Measurements from ENCODE around the gene OR2A12. TPM values are rescaled to one million over a fixed set of nuclear protein-coding genes. Genes with fewer than 3 reads are reported as not detected.
"Not testable (repeated sequence)": the region's sequence is repeated elsewhere in the genome, so short reads cannot be mapped to it uniquely, and the experiment has no call there.

The OR2A12 gene
- total and polyA plus RNA-seq, 5 donors from 2014 or later: 0.06 TPM; not detected in 4

DNA sequence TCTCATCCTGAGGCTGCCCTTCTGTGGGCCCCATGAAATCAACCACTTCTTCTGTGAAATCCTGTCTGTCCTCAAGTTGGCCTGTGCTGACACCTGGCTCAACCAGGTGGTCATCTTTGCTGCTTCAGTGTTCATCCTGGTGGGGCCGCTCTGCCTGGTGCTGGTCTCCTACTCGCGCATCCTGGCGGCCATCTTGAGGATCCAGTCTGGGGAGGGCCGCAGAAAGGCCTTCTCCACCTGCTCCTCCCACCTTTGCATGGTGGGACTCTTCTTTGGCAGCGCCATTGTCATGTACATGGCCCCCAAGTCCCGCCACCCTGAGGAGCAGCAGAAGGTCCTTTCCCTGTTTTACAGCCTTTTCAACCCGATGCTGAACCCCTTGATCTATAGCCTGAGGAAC is 35.2 kb upstream of the OR2A12 start:
- not testable (repeated sequence) for H3K4me1 Mint-ChIP-seq; H3K36me3 ChIP-seq (ENCODE audit: control insufficient read depth, insufficient read depth, low read length); H3K27ac Mint-ChIP-seq; H3K4me1 ChIP-seq (ENCODE audit: control insufficient read depth, insufficient read depth, low read length, poor library complexity, severe bottlenecking); H3K4me3 ChIP-seq (ENCODE audit: low read depth, low read length); H3K27ac ChIP-seq (ENCODE audit: insufficient read depth, low read length, poor library complexity, severe bottlenecking); ATAC-seq (ENCODE audit: low read depth in 2 of 2); H3K4me3 Mint-ChIP-seq; H3K9me3 ChIP-seq (ENCODE audit: control insufficient read depth in 2 of 2, low read length in 2 of 2); DNase-seq; H3K27me3 ChIP-seq (ENCODE audit: control insufficient read depth, insufficient read depth, low read length); H3K9me3 Mint-ChIP-seq; H3K36me3 Mint-ChIP-seq
- H3K27me3 Mint-ChIP-seq: peaks cover 11% of the 10 kb centered on the region

DNA sequence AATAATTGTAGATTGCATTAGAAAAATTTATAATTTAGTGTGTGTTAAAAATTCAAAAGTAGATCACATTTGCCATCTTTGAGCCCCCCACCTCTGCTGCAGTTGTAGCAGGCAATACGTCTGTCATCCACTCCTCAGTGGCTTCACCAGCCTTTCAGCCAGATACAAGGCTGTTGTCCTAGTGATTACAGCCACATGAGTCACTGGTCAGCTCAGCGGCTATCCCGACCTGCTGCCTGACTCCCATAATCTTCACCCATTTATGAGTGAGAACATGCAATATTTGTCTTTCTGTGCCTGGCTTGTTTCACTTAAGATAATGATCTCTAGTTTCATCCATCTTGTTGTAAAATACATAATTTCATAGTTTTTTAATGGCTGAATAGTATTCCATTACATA is 28.1 kb upstream of the OR2A12 start:
- Mint-ChIP-seq H3K9me3 (peaks cover 0 to 8% (median 2%) of the 10 kb centered on the region in 7 donors), H3K36me3 (no peaks in the 10 kb centered on the region), H3K27ac (no peak overlapping the region), H3K4me3 (no peak overlapping the region), H3K4me1 (no peaks in the 10 kb centered on the region), H3K27me3 (peaks cover 10% of the 10 kb centered on the region)
- DNase-seq (no peak), ATAC-seq (ENCODE audit: low read depth in 2 of 2) (no peak)
- Histone ChIP-seq H3K9me3 (ENCODE audit: control insufficient read depth in 2 of 2, low read length in 2 of 2) (no peaks in the 10 kb centered on the region), H3K27ac (ENCODE audit: insufficient read depth, low read length, poor library complexity, severe bottlenecking) (no peak overlapping the region), H3K4me1 (ENCODE audit: control insufficient read depth, insufficient read depth, low read length, poor library complexity, severe bottlenecking) (no peaks in the 10 kb centered on the region), H3K27me3 (ENCODE audit: control insufficient read depth, insufficient read depth, low read length) (no peaks in the 10 kb centered on the region), H3K4me3 (ENCODE audit: low read depth, low read length) (no peak overlapping the region), H3K36me3 (ENCODE audit: control insufficient read depth, insufficient read depth, low read length) (no peaks in the 10 kb centered on the region)

DNA sequence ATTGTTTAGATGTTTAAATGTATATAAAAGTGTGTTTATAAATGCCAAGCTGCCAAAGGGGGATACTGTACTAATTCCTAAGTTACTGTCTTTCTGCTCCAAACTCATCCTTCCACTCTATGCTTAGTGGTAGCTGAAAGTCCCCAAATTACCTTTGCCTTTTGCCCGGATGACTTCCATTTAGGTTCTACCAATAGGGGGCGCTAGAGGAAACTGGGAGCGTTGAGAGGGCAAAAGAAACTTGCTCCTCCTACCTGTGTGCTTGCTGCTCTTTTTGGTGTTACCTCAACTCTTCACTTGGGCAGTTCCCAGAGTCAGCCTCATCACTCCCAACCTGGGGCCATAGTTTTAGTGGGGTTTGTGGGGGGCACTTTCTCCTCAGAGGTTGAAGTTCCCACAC is 22.4 kb upstream of the OR2A12 start:
- no peaks in the 10 kb centered on the region for H3K4me1 Mint-ChIP-seq
- DNase-seq: peak in 1 of 3 donors; percentile 1
- H3K27ac Mint-ChIP-seq: no peak overlapping the region
- H3K4me3 ChIP-seq (ENCODE audit: low read depth, low read length): no peak overlapping the region
- ATAC-seq (ENCODE audit: low read depth in 2 of 2): no peak
- H3K27me3 ChIP-seq (ENCODE audit: control insufficient read depth, insufficient read depth, low read length): peaks cover 4% of the 10 kb centered on the region
- no peak overlapping the region for H3K4me3 Mint-ChIP-seq
- H3K36me3 ChIP-seq (ENCODE audit: control insufficient read depth, insufficient read depth, low read length): no peaks in the 10 kb centered on the region
- H3K27ac ChIP-seq (ENCODE audit: insufficient read depth, low read length, poor library complexity, severe bottlenecking): no peak overlapping the region
- no peaks in the 10 kb centered on the region for H3K36me3 Mint-ChIP-seq
- H3K4me1 ChIP-seq (ENCODE audit: control insufficient read depth, insufficient read depth, low read length, poor library complexity, severe bottlenecking): no peaks in the 10 kb centered on the region
- peaks cover 12% of the 10 kb centered on the region for H3K27me3 Mint-ChIP-seq
- H3K9me3 Mint-ChIP-seq: peaks cover 0 to 8% (median 2%) of the 10 kb centered on the region in 7 donors
- H3K9me3 ChIP-seq (ENCODE audit: control insufficient read depth in 2 of 2, low read length in 2 of 2): no peaks in the 10 kb centered on the region

DNA sequence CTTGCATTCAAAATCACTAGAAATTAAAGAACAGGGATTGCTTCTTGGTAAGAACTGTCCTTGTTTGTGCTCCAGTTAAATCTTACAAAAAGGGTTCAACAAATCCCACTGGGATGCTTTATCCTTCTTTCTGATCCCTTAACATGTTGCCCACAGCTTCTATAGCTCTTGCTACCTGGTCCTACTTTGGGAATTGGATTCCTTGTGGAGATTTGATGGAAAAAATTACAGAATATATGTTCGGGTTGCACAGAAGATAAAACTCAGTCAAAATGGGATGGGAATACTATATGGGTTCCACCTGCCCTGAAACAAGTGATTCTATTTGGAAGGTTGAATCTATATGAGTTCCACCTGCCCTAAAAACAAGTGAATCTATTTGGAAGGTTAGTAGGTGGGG is 16.6 kb upstream of the OR2A12 start, which contains the start of gene OR2A25:
Gene OR2A25 (plus strand): TSS at position 301 of the 400 bp plus-strand sequence. CDS start 4,409 bp downstream, outside the sequence.
- peaks cover 15% of the 10 kb centered on the region for H3K27me3 Mint-ChIP-seq
- no peak within 1 kb of the TSS for H3K4me3 Mint-ChIP-seq
- no peaks in the 10 kb centered on the region for H3K4me1 ChIP-seq (ENCODE audit: control insufficient read depth, insufficient read depth, low read length, poor library complexity, severe bottlenecking)
- H3K36me3 Mint-ChIP-seq: no peaks in the 10 kb centered on the region
- H3K27ac Mint-ChIP-seq: no peak within 1 kb of the TSS
- H3K9me3 Mint-ChIP-seq: no peaks in the 10 kb centered on the region
- no peaks in the 10 kb centered on the region for H3K36me3 ChIP-seq (ENCODE audit: control insufficient read depth, insufficient read depth, low read length)
- H3K9me3 ChIP-seq (ENCODE audit: control insufficient read depth in 2 of 2, low read length in 2 of 2): no peaks in the 10 kb centered on the region
- H3K4me3 ChIP-seq (ENCODE audit: low read depth, low read length): no peak within 1 kb of the TSS
- no peak within 1 kb of the TSS for H3K27ac ChIP-seq (ENCODE audit: insufficient read depth, low read length, poor library complexity, severe bottlenecking)
- no peaks in the 10 kb centered on the region for H3K4me1 Mint-ChIP-seq
- DNase-seq (no peak), ATAC-seq (ENCODE audit: low read depth in 2 of 2) (no peak)
- H3K27me3 ChIP-seq (ENCODE audit: control insufficient read depth, insufficient read depth, low read length): no peaks in the 10 kb centered on the region

DNA sequence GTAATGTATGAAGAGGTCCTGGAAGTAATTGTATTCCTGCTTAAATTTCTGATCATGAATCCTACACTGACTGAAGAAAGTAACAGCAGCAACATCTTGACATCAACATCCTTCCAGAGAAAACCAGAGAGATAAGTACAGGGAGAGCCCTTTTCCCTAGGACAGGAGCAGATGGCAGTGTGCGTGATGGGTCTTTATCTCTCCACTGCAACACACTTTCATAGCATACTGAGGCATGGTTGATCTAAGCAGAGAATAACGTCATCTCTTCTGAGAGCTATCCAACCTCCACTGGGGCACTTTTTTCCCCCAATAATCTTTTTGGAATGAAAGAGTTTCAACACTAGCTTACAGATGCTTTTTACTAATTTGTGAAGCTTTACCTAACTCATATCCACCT is 16.1 kb upstream of the OR2A12 start:
- no peak overlapping the region for H3K27ac ChIP-seq (ENCODE audit: insufficient read depth, low read length, poor library complexity, severe bottlenecking)
- H3K4me3 ChIP-seq (ENCODE audit: low read depth, low read length): no peak overlapping the region
- H3K27ac Mint-ChIP-seq: no peak overlapping the region
- ATAC-seq (ENCODE audit: low read depth in 2 of 2) (no peak), DNase-seq (no peak)
- no peaks in the 10 kb centered on the region for H3K27me3 ChIP-seq (ENCODE audit: control insufficient read depth, insufficient read depth, low read length)
- no peaks in the 10 kb centered on the region for H3K9me3 ChIP-seq (ENCODE audit: control insufficient read depth in 2 of 2, low read length in 2 of 2)
- peaks cover 15% of the 10 kb centered on the region for H3K27me3 Mint-ChIP-seq
- no peaks in the 10 kb centered on the region for H3K4me1 Mint-ChIP-seq
- no peaks in the 10 kb centered on the region for H3K36me3 ChIP-seq (ENCODE audit: control insufficient read depth, insufficient read depth, low read length)
- H3K4me1 ChIP-seq (ENCODE audit: control insufficient read depth, insufficient read depth, low read length, poor library complexity, severe bottlenecking): no peaks in the 10 kb centered on the region
- no peak overlapping the region for H3K4me3 Mint-ChIP-seq
- no peaks in the 10 kb centered on the region for H3K36me3 Mint-ChIP-seq
- no peaks in the 10 kb centered on the region for H3K9me3 Mint-ChIP-seq

DNA sequence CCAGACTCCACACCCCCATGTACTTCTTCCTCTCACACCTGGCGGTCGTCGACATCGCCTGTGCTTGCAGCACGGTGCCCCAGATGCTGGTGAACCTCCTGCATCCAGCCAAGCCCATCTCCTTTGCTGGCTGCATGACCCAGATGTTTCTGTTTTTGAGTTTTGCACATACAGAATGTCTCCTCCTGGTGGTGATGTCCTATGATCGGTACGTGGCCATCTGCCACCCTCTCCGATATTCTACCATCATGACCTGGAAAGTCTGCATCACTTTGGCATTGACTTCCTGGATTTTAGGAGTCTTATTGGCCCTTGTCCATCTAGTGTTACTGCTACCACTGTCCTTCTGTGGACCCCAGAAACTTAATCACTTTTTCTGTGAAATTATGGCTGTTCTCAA is 11.7 kb upstream of the OR2A12 start:
- Histone ChIP-seq H3K4me1 (ENCODE audit: control insufficient read depth, insufficient read depth, low read length, poor library complexity, severe bottlenecking) (no peaks in the 10 kb centered on the region), H3K9me3 (ENCODE audit: control insufficient read depth in 2 of 2, low read length in 2 of 2) (no peaks in the 10 kb centered on the region), H3K36me3 (ENCODE audit: control insufficient read depth, insufficient read depth, low read length) (no peaks in the 10 kb centered on the region), H3K27ac (ENCODE audit: insufficient read depth, low read length, poor library complexity, severe bottlenecking) (no peak overlapping the region), H3K4me3 (ENCODE audit: low read depth, low read length) (no peak overlapping the region), H3K27me3 (ENCODE audit: control insufficient read depth, insufficient read depth, low read length) (no peaks in the 10 kb centered on the region)
- Mint-ChIP-seq H3K27ac (no peak overlapping the region), H3K27me3 (peaks cover 7% of the 10 kb centered on the region), H3K9me3 (no peaks in the 10 kb centered on the region), H3K4me3 (no peak overlapping the region), H3K36me3 (no peaks in the 10 kb centered on the region), H3K4me1 (no peaks in the 10 kb centered on the region)
- DNase-seq (no peak), ATAC-seq (ENCODE audit: low read depth in 2 of 2) (no peak)

DNA sequence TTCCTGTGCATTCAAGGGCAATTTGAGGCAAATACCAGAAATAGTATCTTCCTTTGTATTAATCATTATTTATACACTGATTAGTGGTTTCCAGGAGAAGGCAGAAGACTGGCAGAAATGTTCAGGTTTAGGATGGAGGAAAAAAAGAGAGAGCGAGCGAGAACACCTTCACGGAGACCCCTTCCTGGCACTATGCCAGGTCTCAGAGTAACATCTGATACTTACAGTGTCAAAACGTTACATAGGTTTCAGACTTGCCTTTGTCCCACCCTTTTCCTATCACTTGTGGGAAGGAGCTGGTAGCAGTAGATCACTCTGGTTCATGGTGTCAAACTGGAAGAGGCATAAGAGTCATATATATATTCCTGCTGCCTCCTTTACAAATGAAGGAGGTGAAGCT is 652 bp downstream of the OR2A12 start:
- no peaks in the 10 kb centered on the region for H3K27me3 Mint-ChIP-seq
- H3K4me1 Mint-ChIP-seq: no peaks in the 10 kb centered on the region
- Histone ChIP-seq H3K36me3 (ENCODE audit: control insufficient read depth, insufficient read depth, low read length) (no peaks in the 10 kb centered on the region), H3K27ac (ENCODE audit: insufficient read depth, low read length, poor library complexity, severe bottlenecking) (no peak overlapping the region), H3K27me3 (ENCODE audit: control insufficient read depth, insufficient read depth, low read length) (no peaks in the 10 kb centered on the region), H3K9me3 (ENCODE audit: control insufficient read depth in 2 of 2, low read length in 2 of 2) (peaks cover 0 to 3% of the 10 kb centered on the region in 2 experiments), H3K4me3 (ENCODE audit: low read depth, low read length) (no peak overlapping the region), H3K4me1 (ENCODE audit: control insufficient read depth, insufficient read depth, low read length, poor library complexity, severe bottlenecking) (no peaks in the 10 kb centered on the region)
- ATAC-seq (ENCODE audit: low read depth in 2 of 2) (no peak), DNase-seq (no peak)
- H3K4me3 Mint-ChIP-seq: no peak overlapping the region
- H3K9me3 Mint-ChIP-seq: peaks cover 0 to 8% (median 5%) of the 10 kb centered on the region in 7 donors
- no peaks in the 10 kb centered on the region for H3K36me3 Mint-ChIP-seq
- H3K27ac Mint-ChIP-seq: no peak overlapping the region

DNA sequence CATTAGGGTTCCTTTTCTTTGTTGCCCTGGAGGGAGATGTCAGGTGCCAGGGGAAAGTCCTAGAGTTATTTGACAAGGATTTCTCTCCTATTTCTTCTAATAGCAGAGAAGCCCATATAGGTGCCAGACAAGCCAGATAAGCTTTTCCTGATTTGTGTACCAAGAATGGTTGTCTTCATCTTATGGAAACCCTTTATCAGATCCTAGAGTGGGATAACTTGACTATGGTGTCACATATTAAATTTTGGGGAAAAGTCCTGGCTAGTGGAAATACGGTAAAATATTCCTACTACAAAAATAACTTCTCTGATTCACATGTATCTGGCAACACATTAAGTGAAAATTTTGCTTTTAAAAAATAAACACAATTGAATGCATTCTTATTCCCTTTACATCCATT is 1.2 kb downstream of the OR2A12 start:
- H3K9me3 ChIP-seq (ENCODE audit: control insufficient read depth in 2 of 2, low read length in 2 of 2): peaks cover 0 to 3% of the 10 kb centered on the region in 2 experiments
- no peak overlapping the region for H3K27ac ChIP-seq (ENCODE audit: insufficient read depth, low read length, poor library complexity, severe bottlenecking)
- Mint-ChIP-seq H3K27ac (no peak overlapping the region), H3K27me3 (no peaks in the 10 kb centered on the region), H3K4me3 (no peak overlapping the region), H3K36me3 (no peaks in the 10 kb centered on the region), H3K9me3 (peaks cover 0 to 8% (median 5%) of the 10 kb centered on the region in 7 donors), H3K4me1 (no peaks in the 10 kb centered on the region)
- H3K36me3 ChIP-seq (ENCODE audit: control insufficient read depth, insufficient read depth, low read length): no peaks in the 10 kb centered on the region
- DNase-seq: no peak
- no peaks in the 10 kb centered on the region for H3K4me1 ChIP-seq (ENCODE audit: control insufficient read depth, insufficient read depth, low read length, poor library complexity, severe bottlenecking)
- no peak overlapping the region for H3K4me3 ChIP-seq (ENCODE audit: low read depth, low read length)
- no peak for ATAC-seq (ENCODE audit: low read depth in 2 of 2)
- H3K27me3 ChIP-seq (ENCODE audit: control insufficient read depth, insufficient read depth, low read length): no peaks in the 10 kb centered on the region

All from CD4-positive, CD25-positive, alpha-beta regulatory T cell (primary cell).